H1 (cell line): ENCODE measurements around the gene DCDC1. TPM values are rescaled to one million over a fixed set of nuclear protein-coding genes. Genes with fewer than 3 reads are reported as not detected.

ENCODE experiments used
- POU5F1 ChIP-seq: IDR thresholded peaks from 2 replicates; pipeline ENCODE4 v1.6.1; 2011; ENCODE audit warnings: low read depth, mild to moderate bottlenecking, low read length, moderate library complexity
- SAP30 ChIP-seq: fragments of 300-600 bp; sonication (generic); IDR thresholded peaks from 2 replicates; pipeline ENCODE4 v1.7.1; 2012; ENCODE audit warnings: low read length, moderate library complexity, mild to moderate bottlenecking, inconsistent platforms; ENCODE audit not compliant: insufficient read depth, insufficient replicate concordance
- polyA plus RNA-seq, 7 experiments: library from polyadenylated mRNA; depleted of rRNA in 3 of 7; stranded (reverse) in 5 of 7; unstranded in 2 of 7; fragments of >200 nt in 5 of 7; fragments of 200-250 nt in 2 of 7; gene quantifications; 1 replicate in 5 of 7; 2 replicates in 1 of 7; 4 replicates in 1 of 7; pipeline versions ENCODE4 v1.2.1 to v1.2.3, GENCODE V29; 2011 to 2013; ENCODE audit warnings: missing spikeins in 2 of 7, mixed read lengths in 2 of 7
- total RNA-seq: library from RNA; stranded (reverse); fragmentation: NEBNext Ultra II Directional; extraction: Animal tissue kit (Norgen Biotek cat#: 25700); gene quantifications from 2 replicates; pipeline ENCODE4 v1.2.1, GENCODE V29; 2021
- TF ChIP-seq, protein P1 (sequence below): IDR thresholded peaks from 2 replicates; pipeline ENCODE4 v1.6.1; 2011; ENCODE audit warnings: low read depth, mild to moderate bottlenecking, low read length; ENCODE audit not compliant: insufficient read depth

Gene DCDC1
- total and polyA plus RNA-seq, 2 of the 8 experiments (the other 6 are each of a cell fraction or from before 2014, with no cell fraction given): 0.15 to 0.56 TPM

DNA sequence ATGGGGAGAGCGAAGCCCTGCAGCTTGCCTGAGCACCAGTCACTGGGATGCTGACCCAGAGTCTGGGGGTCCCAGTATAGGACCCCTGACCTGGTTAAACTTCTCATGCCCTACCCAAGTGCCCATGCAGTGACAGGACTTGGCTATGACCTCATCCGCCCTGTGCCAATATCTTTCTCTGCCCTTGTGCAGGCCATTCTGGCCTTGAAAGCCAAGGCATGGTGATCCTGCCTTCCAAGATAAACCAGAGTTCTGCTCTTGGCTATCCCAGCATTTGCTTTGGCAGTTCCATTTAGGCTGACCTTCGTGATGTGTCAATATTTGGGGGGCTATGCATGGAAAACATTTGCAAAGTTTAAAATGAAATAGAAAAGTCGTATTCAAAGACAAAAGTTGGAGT lies 542.6 kb downstream of the DCDC1 start (continued):
- TF ChIP-seq POU5F1 (no peak), SAP30 (no peak)
- TF ChIP-seq, protein P1, sequence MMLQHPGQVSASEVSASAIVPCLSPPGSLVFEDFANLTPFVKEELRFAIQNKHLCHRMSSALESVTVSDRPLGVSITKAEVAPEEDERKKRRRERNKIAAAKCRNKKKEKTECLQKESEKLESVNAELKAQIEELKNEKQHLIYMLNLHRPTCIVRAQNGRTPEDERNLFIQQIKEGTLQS: no peak
